Measurements from ENCODE around the gene SMIM11.

DNA sequence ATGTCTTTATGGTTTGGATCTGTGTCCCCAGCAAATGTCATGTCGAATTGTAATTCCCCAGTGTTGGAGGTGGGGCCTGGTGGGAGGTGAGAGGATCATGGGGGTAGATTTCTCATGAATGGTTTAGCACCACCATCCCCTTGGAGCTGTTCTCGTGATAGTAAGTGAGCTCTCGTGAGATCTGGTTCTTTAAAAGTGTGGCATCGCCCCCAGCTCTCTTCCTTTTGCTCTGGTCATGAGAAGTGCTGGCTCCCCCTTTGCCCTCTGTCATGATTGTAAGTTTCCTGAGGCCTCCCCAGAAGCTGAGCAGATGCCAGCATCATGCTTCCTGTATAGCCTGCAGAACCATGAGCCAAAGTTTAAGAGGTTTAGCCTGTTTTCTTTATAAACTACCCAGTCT lies 22.8 kb upstream of the SMIM11 start:
- TF ChIP-seq TAF1 (IDR thresholded peaks at IDR 0.05; ENCODE audit: low read depth, low read length) (no peak), POLR2A (IDR thresholded peaks at IDR 0.05; ENCODE audit: low read depth, low read length) (no peak), POLR2AphosphoS5 (IDR thresholded peaks at IDR 0.05; ENCODE audit: low read depth, low read length) (no peak), PAX5 (IDR thresholded peaks at IDR 0.05; ENCODE audit: insufficient read depth, low read length, severe bottlenecking) (no peak), SPI1 (IDR thresholded peaks at IDR 0.05; ENCODE audit: low read depth, low read length) (no peak), POU2F2 (IDR thresholded peaks at IDR 0.05; ENCODE audit: low read depth, low read length) (no peak)
